Spleen (tissue), 7 donors: Measurements from ENCODE around the gene AKT1.

Experiments used
- CTCF ChIP-seq, 11 experiments: fragments of 200-600 bp in 7 of 11; fragments of 450-650 bp in 4 of 11; sonication (generic) in 4 of 11; IDR thresholded peaks in 8 of 11; conservative IDR thresholded peaks in 3 of 11; 1 replicate in 7 of 11; 2 replicates in 4 of 11; pipeline versions ENCODE4 v1.4.0 to v1.8.0; 2016 to 2021; ENCODE audit warnings: antibody characterized with exemption in 11 of 11, inconsistent platforms in 4 of 11, mild to moderate bottlenecking in 1 of 11
- POLR2A ChIP-seq, 3 donors: fragments of 450-650 bp; IDR thresholded peaks; one replicate each; pipeline ENCODE4 v1.5.1; 2017; ENCODE audit warnings: antibody characterized with exemption in 3 of 3, mild to moderate bottlenecking in 1 of 3
- donor health status: DM: no; HTN: no; CAD: no; lungs with moderate emphysema.
- donor health status: DM: no; HTN: no; CAD: no.
- donor health status: DM: no; HTN: no; CAD: no.

- no peak for TF ChIP-seq CTCF (IDR thresholded peaks at IDR 0.05 in 8 of 11, conservative IDR thresholded peaks at IDR 0.05 in 3 of 11)
- no peak for TF ChIP-seq POLR2A (IDR thresholded peaks at IDR 0.05)
These were observed 21.8 kb downstream of the AKT1 start for GRCh38 chr14:104773505-104774452.
